MM.1S (cell line): Measurements from ENCODE around the gene EIF4E1B.

Experiments used
- DNase-seq: peaks from one replicate; pipeline ENCODE4 v3.0.0-alpha.2; 2015
- H2AFZ ChIP-seq: fragments of 300-600 bp; sonication (generic); 2 replicates; pipeline ENCODE4 v1.6.0; 2016; ENCODE audit warnings: antibody characterized with exemption, low read length
- H3F3A ChIP-seq: fragments of 300-600 bp; sonication (generic); 2 replicates; pipeline ENCODE4 v1.6.1; 2016; ENCODE audit warnings: mild to moderate bottlenecking, antibody characterized with exemption, low read length, moderate library complexity, mixed read lengths; ENCODE audit not compliant: insufficient read depth
- H3K27ac ChIP-seq: fragments of 300-600 bp; sonication (generic); 2 replicates; pipeline ENCODE4 v1.5.1; 2016; ENCODE audit warnings: mild to moderate bottlenecking, low read length
- H3K27me3 ChIP-seq: fragments of 300-600 bp; sonication (generic); replicated peaks from 2 replicates; pipeline ENCODE4 v1.6.0; 2016; ENCODE audit warnings: low read length; ENCODE audit not compliant: insufficient read depth
- H3K36me3 ChIP-seq: fragments of 300-600 bp; sonication (generic); replicated peaks from 2 replicates; pipeline ENCODE4 v1.6.1; 2016; ENCODE audit warnings: mild to moderate bottlenecking, low read length, mixed read lengths; ENCODE audit not compliant: insufficient read depth
- H3K4me1 ChIP-seq: fragments of 300-600 bp; sonication (generic); 2 replicates; pipeline ENCODE4 v1.6.1; 2016; ENCODE audit warnings: low read length, mixed read lengths
- H3K4me2 ChIP-seq: fragments of 300-600 bp; sonication (generic); 2 replicates; pipeline ENCODE4 v1.6.0; 2016; ENCODE audit warnings: low read depth, low read length
- H3K4me3 ChIP-seq: fragments of 300-600 bp; sonication (generic); 2 replicates; pipeline ENCODE4 v1.5.1; 2016; ENCODE audit warnings: low read length, mixed read lengths
- H3K79me2 ChIP-seq: fragments of 300-600 bp; sonication (generic); 2 replicates; pipeline ENCODE4 v1.6.1; 2016; ENCODE audit warnings: mixed run types, low read length, mixed read lengths
- H3K9ac ChIP-seq: fragments of 300-600 bp; sonication (generic); 2 replicates; pipeline ENCODE4 v1.6.1; 2016; ENCODE audit warnings: low read length, mixed read lengths
- H3K9me2 ChIP-seq: fragments of 300-600 bp; sonication (generic); replicated peaks from 2 replicates; pipeline ENCODE4 v1.6.1; 2016; ENCODE audit warnings: mild to moderate bottlenecking, low read length, mixed read lengths; ENCODE audit not compliant: insufficient read depth
- H3K9me3 ChIP-seq: fragments of 300-600 bp; sonication (generic); replicated peaks from 2 replicates; pipeline ENCODE4 v1.6.1; 2016; ENCODE audit warnings: mild to moderate bottlenecking, low read length, mixed read lengths; ENCODE audit not compliant: insufficient read depth
- H4K20me1 ChIP-seq: fragments of 300-600 bp; sonication (generic); 2 replicates; pipeline ENCODE4 v1.6.1; 2016; ENCODE audit warnings: mild to moderate bottlenecking, low read length, moderate library complexity, mixed read lengths; ENCODE audit not compliant: insufficient read depth
- EZH2 ChIP-seq: fragments of 300-600 bp; sonication (generic); optimal IDR thresholded peaks from 2 replicates; pipeline ENCODE3; 2017; ENCODE audit warnings: low read depth, mild to moderate bottlenecking, antibody characterized with exemption, low read length, mixed read lengths
- EZH2phosphoT487 ChIP-seq: fragments of 300-600 bp; sonication (generic); IDR thresholded peaks from 2 replicates; pipeline ENCODE4 v1.6.1; 2018; ENCODE audit warnings: antibody characterized with exemption, low read length
- TF ChIP-seq, protein P1 (sequence below): fragments of 300-600 bp; sonication (generic); IDR thresholded peaks from 2 replicates; pipeline ENCODE4 v1.5.1; 2016; ENCODE audit warnings: antibody characterized with exemption, low read length, mixed read lengths

The EIF4E1B gene

DNA sequence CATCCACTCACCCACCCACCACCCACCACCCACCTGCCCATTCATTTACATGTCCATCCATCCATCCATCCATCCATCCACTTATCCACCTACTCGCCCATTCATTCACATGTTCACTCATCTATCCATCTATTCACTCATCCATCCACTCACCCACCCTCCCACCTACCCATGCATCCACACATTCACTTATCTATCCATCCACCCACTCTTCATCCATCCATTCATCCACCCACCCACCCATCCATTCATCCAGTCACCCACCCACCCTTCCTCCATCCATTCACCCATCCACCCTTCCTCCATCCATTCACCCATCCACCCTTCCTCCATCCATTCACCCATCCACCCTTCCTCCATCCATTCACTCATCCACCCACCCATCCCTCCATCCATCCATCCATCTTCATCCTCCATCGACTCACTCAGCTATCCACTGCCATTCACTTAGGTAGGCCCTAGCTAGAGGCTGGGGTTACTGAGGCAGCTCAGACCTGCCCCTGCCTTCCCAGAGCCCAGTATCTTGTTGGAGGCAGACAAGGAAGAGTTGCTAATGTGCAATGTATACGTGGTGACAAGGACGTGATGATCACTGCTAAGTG is 29.5 kb downstream of the EIF4E1B start:
- no peak overlapping the region for H2AFZ ChIP-seq
- peaks cover 16% of the 10 kb centered on the region for H3K27me3 ChIP-seq
- no peak overlapping the region for H3K4me2 ChIP-seq
- no peaks in the 10 kb centered on the region for H4K20me1 ChIP-seq
- no peaks in the 10 kb centered on the region for H3K79me2 ChIP-seq
- H3K9ac ChIP-seq, result no peak overlapping the region
- no peak overlapping the region for H3K27ac ChIP-seq
- H3K4me3 ChIP-seq, result no peak overlapping the region
- no peaks in the 10 kb centered on the region for H3K9me3 ChIP-seq
- DNase-seq, result no peak
- H3K36me3 ChIP-seq, result no peaks in the 10 kb centered on the region
- peaks cover 30% of the 10 kb centered on the region for H3K4me1 ChIP-seq
- H3F3A ChIP-seq, result peaks cover 21% of the 10 kb centered on the region
- H3K9me2 ChIP-seq, result no peaks in the 10 kb centered on the region
- TF ChIP-seq EZH2, result no peak
- TF ChIP-seq, protein P1, sequence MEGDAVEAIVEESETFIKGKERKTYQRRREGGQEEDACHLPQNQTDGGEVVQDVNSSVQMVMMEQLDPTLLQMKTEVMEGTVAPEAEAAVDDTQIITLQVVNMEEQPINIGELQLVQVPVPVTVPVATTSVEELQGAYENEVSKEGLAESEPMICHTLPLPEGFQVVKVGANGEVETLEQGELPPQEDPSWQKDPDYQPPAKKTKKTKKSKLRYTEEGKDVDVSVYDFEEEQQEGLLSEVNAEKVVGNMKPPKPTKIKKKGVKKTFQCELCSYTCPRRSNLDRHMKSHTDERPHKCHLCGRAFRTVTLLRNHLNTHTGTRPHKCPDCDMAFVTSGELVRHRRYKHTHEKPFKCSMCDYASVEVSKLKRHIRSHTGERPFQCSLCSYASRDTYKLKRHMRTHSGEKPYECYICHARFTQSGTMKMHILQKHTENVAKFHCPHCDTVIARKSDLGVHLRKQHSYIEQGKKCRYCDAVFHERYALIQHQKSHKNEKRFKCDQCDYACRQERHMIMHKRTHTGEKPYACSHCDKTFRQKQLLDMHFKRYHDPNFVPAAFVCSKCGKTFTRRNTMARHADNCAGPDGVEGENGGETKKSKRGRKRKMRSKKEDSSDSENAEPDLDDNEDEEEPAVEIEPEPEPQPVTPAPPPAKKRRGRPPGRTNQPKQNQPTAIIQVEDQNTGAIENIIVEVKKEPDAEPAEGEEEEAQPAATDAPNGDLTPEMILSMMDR, result no peak

- no peaks in the 10 kb centered on the region for H3K79me2 ChIP-seq
- H3K9me3 ChIP-seq, result no peaks in the 10 kb centered on the region
- H3K9me2 ChIP-seq, result no peaks in the 10 kb centered on the region
- no peak for DNase-seq
- no peak overlapping the region for H3K27ac ChIP-seq
- peaks cover 21% of the 10 kb centered on the region for H3F3A ChIP-seq
- no peak overlapping the region for H3K4me3 ChIP-seq
- H3K4me2 ChIP-seq, result peak overlapping the region; percentile 55; the same call in 1 of the 2 replicates
- no peak overlapping the region; the same call in 1 of the 2 replicates for H2AFZ ChIP-seq
- H3K9ac ChIP-seq, result no peak overlapping the region
- no peak for TF ChIP-seq EZH2
- TF ChIP-seq, protein P1, result no peak
- no peak for TF ChIP-seq EZH2phosphoT487
- H3K36me3 ChIP-seq, result no peaks in the 10 kb centered on the region
- peaks cover 16% of the 10 kb centered on the region for H3K27me3 ChIP-seq
- H4K20me1 ChIP-seq, result no peaks in the 10 kb centered on the region
- peaks cover 30% of the 10 kb centered on the region for H3K4me1 ChIP-seq
Observed at GRCh38 chr5:176660530-176660859, 30.0 kb downstream of the EIF4E1B start.

- H3K4me1 ChIP-seq, result peaks cover 30% of the 10 kb centered on the region
- no peak overlapping the region for H3K27ac ChIP-seq
- TF ChIP-seq EZH2, result no peak
- TF ChIP-seq, protein P1, result peak; percentile 97
- peaks cover 16% of the 10 kb centered on the region for H3K27me3 ChIP-seq
- H3K9me2 ChIP-seq, result no peaks in the 10 kb centered on the region
- H3K9ac ChIP-seq, result no peak overlapping the region
- H2AFZ ChIP-seq, result peak overlapping the region; percentile 52; the same call in 1 of the 2 replicates
- H3K36me3 ChIP-seq, result no peaks in the 10 kb centered on the region
- H3F3A ChIP-seq, result peaks cover 21% of the 10 kb centered on the region
- no peaks in the 10 kb centered on the region for H3K9me3 ChIP-seq
- peak overlapping the region; percentile 55 for H3K4me2 ChIP-seq
- no peak overlapping the region for H3K4me3 ChIP-seq
- no peaks in the 10 kb centered on the region for H3K79me2 ChIP-seq
- DNase-seq, result peak; percentile 74
- no peaks in the 10 kb centered on the region for H4K20me1 ChIP-seq
Observed at GRCh38 chr5:176660860-176661641, 30.6 kb downstream of the EIF4E1B start.
